NT2/D1 (cell line): ENCODE results near the gene UBALD1.

Experiments
- SUZ12 ChIP-seq: IDR thresholded peaks from 2 replicates; pipeline ENCODE4 v1.6.1; 2011; ENCODE audit not compliant: insufficient read length, insufficient read depth; ENCODE audit errors: extremely low read depth
- YY1 ChIP-seq: IDR thresholded peaks from 2 replicates; pipeline ENCODE4 v1.6.1; 2011; ENCODE audit not compliant: insufficient read length, insufficient read depth
- ZNF274 ChIP-seq: IDR thresholded peaks from 2 replicates; pipeline ENCODE4 v1.6.1; 2011; ENCODE audit warnings: mild to moderate bottlenecking, low read depth, low read length

DNA sequence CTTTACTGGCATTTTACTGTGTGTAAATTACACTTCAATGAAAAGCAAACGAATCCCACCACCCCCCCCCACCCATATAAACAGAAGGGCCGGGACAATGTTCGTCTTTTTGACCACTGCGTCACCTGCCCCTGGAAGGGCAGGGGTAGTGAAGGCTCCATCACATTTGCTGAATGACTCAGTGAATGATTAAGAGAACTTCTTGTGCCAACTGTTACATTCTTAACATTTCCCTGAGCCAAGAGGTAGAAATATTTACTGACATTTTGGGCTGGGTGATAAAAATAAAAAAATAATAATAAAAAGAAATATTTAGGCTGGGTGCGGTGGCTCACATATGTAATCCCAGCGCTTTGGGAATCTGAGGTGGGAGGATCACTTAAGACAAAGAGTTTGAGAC is 34.4 kb downstream of the UBALD1 start:
- TF ChIP-seq YY1 (no peak), ZNF274 (no peak), SUZ12 (no peak)
